Adrenal gland (tissue), 19 donors: ENCODE results near the gene PPP1R14B. TPM values are rescaled to one million over a fixed set of nuclear protein-coding genes. Genes with fewer than 3 reads are reported as not detected.

Experiments used
- DNase-seq, 7 donors: peaks; one replicate each; pipeline ENCODE4 v3.0.0-alpha.2; 2019 to 2020
- H3K27ac ChIP-seq, 5 donors: fragments of 200-600 bp; sonication (generic) in 4 of 5; 1 replicate in 3 of 5; 2 replicates in 2 of 5; pipeline versions ENCODE4 v1.5.1 to v1.8.0; 2016 to 2020; ENCODE audit warnings: mild to moderate bottlenecking in 1 of 5
- H3K27me3 ChIP-seq: fragments of 200-600 bp; 2 replicates; pipeline ENCODE4 v1.8.0; 2021
- H3K36me3 ChIP-seq, 2 donors: fragments of 200-600 bp; replicated peaks in 1 of 2; 1 replicate in 1 of 2; 2 replicates in 1 of 2; pipeline versions ENCODE4 v1.5.1 to v1.8.0; 2018 to 2022
- H3K4me1 ChIP-seq, 2 donors: fragments of 200-600 bp; replicated peaks in 1 of 2; 1 replicate in 1 of 2; 2 replicates in 1 of 2; pipeline versions ENCODE4 v1.5.1 to v1.8.0; 2018 to 2021
- H3K4me3 ChIP-seq, 4 donors: fragments of 200-600 bp; sonication (generic) in 3 of 4; one replicate each; pipeline ENCODE4 v1.5.1; 2016 to 2018
- H3K9me3 ChIP-seq, 3 donors: fragments of 200-600 bp; sonication (generic) in 1 of 3; replicated peaks in 1 of 3; 1 replicate in 2 of 3; 2 replicates in 1 of 3; pipeline versions ENCODE4 v1.5.1 to v1.8.0; 2016 to 2021
- CTCF ChIP-seq, 6 experiments: fragments of 450-650 bp in 4 of 6; fragments of 200-600 bp in 2 of 6; sonication (generic) in 1 of 6; IDR thresholded peaks; 1 replicate in 5 of 6; 2 replicates in 1 of 6; pipeline versions ENCODE4 v1.5.1 to v1.8.0; 2016 to 2021; ENCODE audit warnings: antibody characterized with exemption in 6 of 6, mild to moderate bottlenecking in 2 of 6, moderate library complexity in 1 of 6
- POLR2A ChIP-seq, 2 donors: fragments of 450-650 bp; IDR thresholded peaks; one replicate each; pipeline ENCODE4 v1.6.1; 2017; ENCODE audit warnings: antibody characterized with exemption in 2 of 2, mild to moderate bottlenecking in 2 of 2, moderate library complexity in 1 of 2
- WGBS, 4 donors: extraction: QIAGEN DNeasy Blood & Tissue Kit in 2 of 4; methylation state at CpG; one replicate each; pipeline versions ENCODE4 v1.1.5 to v1.1.7; 2013 to 2017; 5-methylcytosine and 5-hydroxymethylcytosine counted together
- intact Hi-C, 2 donors: fragments of 100-400 bp; cut with DNase I; formaldehyde crosslinking; loops; one replicate each; pipeline versions ENCODE4 v1.14.1 to v1.15.0; 2022 to 2023
- long read RNA-seq, 10 donors: library from polyadenylated mRNA in 3 of 10; unstranded in 2 of 10; stranded (forward) in 1 of 10; transcript quantifications; one replicate each; pipeline ENCODE4 v2.0.0 and lab custom pipeline, GENCODE V29; 2021 to 2026
- polyA plus RNA-seq, 3 donors: library from polyadenylated mRNA; stranded (reverse); fragments of 200-250 nt in 2 of 3; fragments of 350-450 nt in 1 of 3; fragmentation: Illumina TruSeq in 1 of 3; extraction: RNeasy Lipid Tissue Mini Kit (QIAGEN cat#74804) in 1 of 3; gene quantifications; one replicate each; pipeline ENCODE4 v1.2.3, GENCODE V29; 2013 to 2014
- total RNA-seq, 9 donors: library from RNA; depleted of rRNA in 4 of 9; stranded (reverse); fragments of >200 nt in 4 of 9; fragments of 120-200 nt in 1 of 9; fragmentation: NEBNext Ultra II Directional in 1 of 9; extraction: Animal tissue kit (Norgen Biotek cat#: 25700) in 1 of 9; gene quantifications; one replicate each; pipeline versions ENCODE4 v1.1.0 to v1.2.4, GENCODE V29; 2013 to 2023
- donor health status: healthy with polysubstance abuse.
- donor health status: Bipolar disorder and iron deficiency.
- donor health status: DM: yes; HTN: yes; CAD: no.
- donor health status: DM: no; HTN: no; CAD: no.
- donor health status: DM: no; HTN: no; CAD: no.
- donor health status: DM: yes; HTN: yes; CAD: no.

Gene PPP1R14B
- 100 to 1,000 TPM in 7 of 9 donors, 10 to 100 TPM in 2; 77.2 to 212 (median 128) TPM for total RNA-seq
- polyA plus RNA-seq = 100 to 1,000 TPM in 2 of 3 donors, 10 to 100 TPM in 1; 85.1 to 331 (median 327) TPM
- long read RNA-seq, donor 1, transcript PPP1R14B-201 (4 exons, 982 nt) = major isoform, 97 of 105 reads
- long read RNA-seq, donor 1, partial matches to known transcripts = 0 of 105 reads
- long read RNA-seq, donor 1, other reads (novel, unspliced or antisense) = 6 of 105 reads
- long read RNA-seq, donor 2, transcript PPP1R14B-201 (4 exons, 982 nt) = major isoform, 37 of 40 reads
- long read RNA-seq, donor 2, partial matches to known transcripts = 0 of 40 reads
- long read RNA-seq, donor 2, other reads (novel, unspliced or antisense) = 0 of 40 reads
- long read RNA-seq, donor 3, transcript PPP1R14B-201 (4 exons, 982 nt) = major isoform, 47 of 57 reads
- long read RNA-seq, donor 3, partial matches to known transcripts = 7 of 57 reads
- long read RNA-seq, donor 3, other reads (novel, unspliced or antisense) = 0 of 57 reads
- long read RNA-seq, donor 4, partial matches to known transcripts = 1 of 4 reads
- long read RNA-seq, donor 4, other reads (novel, unspliced or antisense) = 1 of 4 reads
- long read RNA-seq, donor 5, transcript PPP1R14B-203 (3 exons, 920 nt) = minor isoform, 6 of 185 reads
- long read RNA-seq, donor 5, transcript PPP1R14B-201 (4 exons, 982 nt) = major isoform, 165 of 185 reads
- long read RNA-seq, donor 5, partial matches to known transcripts = 0 of 185 reads
- long read RNA-seq, donor 5, other reads (novel, unspliced or antisense) = 14 of 185 reads
- long read RNA-seq, donor 6, partial matches to known transcripts = 0 of 5 reads
- long read RNA-seq, donor 6, other reads (novel, unspliced or antisense) = 1 of 5 reads
- long read RNA-seq, donor 7, transcript PPP1R14B-201 (4 exons, 982 nt) = major isoform, 36 of 39 reads
- long read RNA-seq, donor 7, partial matches to known transcripts = 0 of 39 reads
- long read RNA-seq, donor 7, other reads (novel, unspliced or antisense) = 0 of 39 reads
- long read RNA-seq, donor 8, transcript PPP1R14B-201 (4 exons, 982 nt) = major isoform, 84 of 85 reads
- long read RNA-seq, donor 8, partial matches to known transcripts = 0 of 85 reads
- long read RNA-seq, donor 8, other reads (novel, unspliced or antisense) = 0 of 85 reads
- long read RNA-seq, donor 9, transcript PPP1R14B-201 (4 exons, 982 nt) = major isoform, 25 of 25 reads
- long read RNA-seq, donor 9, partial matches to known transcripts = 0 of 25 reads
- long read RNA-seq, donor 9, other reads (novel, unspliced or antisense) = 0 of 25 reads
- long read RNA-seq, donor 10, transcript PPP1R14B-201 (4 exons, 982 nt) = major isoform, 49 of 52 reads
- long read RNA-seq, donor 10, partial matches to known transcripts = 0 of 52 reads
- long read RNA-seq, donor 10, other reads (novel, unspliced or antisense) = 0 of 52 reads

- Histone ChIP-seq H3K4me3 (peak within 1 kb of the TSS; percentile 72 to 82 (median 76)), H3K9me3 (no peaks in the 10 kb centered on the region), H3K4me1 (peaks cover 32 to 44% of the 10 kb centered on the region in 2 donors), H3K36me3 (peaks cover 0 to 12% of the 10 kb centered on the region in 2 donors), H3K27ac (peak within 1 kb of the TSS; percentile 85 to 90 (median 87)), H3K27me3 (no peaks in the 10 kb centered on the region)
- peak; percentile 87 to 92 (median 90) for DNase-seq
- 0% methylated on average over 19 to 74 of the region's 74 CpGs for WGBS, 4 donors
- intact Hi-C loops = no loop called here
- TF ChIP-seq POLR2A (IDR thresholded peaks at IDR 0.05) (peak in 1 of 2 donors; percentile 18), CTCF (IDR thresholded peaks at IDR 0.05) (peak in 4 of 6 experiments; percentile 13 to 27 (median 24))
Observed at GRCh38 chr11:64246871-64247728, at the start of gene PPP1R14B. Gene PPP1R14B, minus strand, starts transcription at chr11:64246943. Its CDS starts 270 bp downstream, at chr11:64246673.

- 50 to 90% (median 61%) methylated on average over 1 of the region's 1 CpG for WGBS, 4 donors
Observed at GRCh38 chr11:64296236-64296635, 49.5 kb upstream of the PPP1R14B start.

More at GRCh38 chr11:64296236-64296635, 49.5 kb upstream of the PPP1R14B start:
- Histone ChIP-seq H3K27me3 (peaks cover 59% of the 10 kb centered on the region), H3K9me3 (no peaks in the 10 kb centered on the region), H3K4me1 (peaks cover 20 to 34% of the 10 kb centered on the region in 2 donors), H3K27ac (no peak overlapping the region), H3K4me3 (no peak overlapping the region), H3K36me3 (no peaks in the 10 kb centered on the region)
- TF ChIP-seq CTCF (IDR thresholded peaks at IDR 0.05) (no peak), POLR2A (IDR thresholded peaks at IDR 0.05) (no peak)
- intact Hi-C loops = loop anchor here in 1 of 2 donors (5.0 to 10.0 kb wide), 2 partner anchors 89 to 291 kb away; partner anchors contain the start of gene FERMT3
- no peak for DNase-seq
